ENCODE data around the gene GP1BB.

The GP1BB gene

DNA sequence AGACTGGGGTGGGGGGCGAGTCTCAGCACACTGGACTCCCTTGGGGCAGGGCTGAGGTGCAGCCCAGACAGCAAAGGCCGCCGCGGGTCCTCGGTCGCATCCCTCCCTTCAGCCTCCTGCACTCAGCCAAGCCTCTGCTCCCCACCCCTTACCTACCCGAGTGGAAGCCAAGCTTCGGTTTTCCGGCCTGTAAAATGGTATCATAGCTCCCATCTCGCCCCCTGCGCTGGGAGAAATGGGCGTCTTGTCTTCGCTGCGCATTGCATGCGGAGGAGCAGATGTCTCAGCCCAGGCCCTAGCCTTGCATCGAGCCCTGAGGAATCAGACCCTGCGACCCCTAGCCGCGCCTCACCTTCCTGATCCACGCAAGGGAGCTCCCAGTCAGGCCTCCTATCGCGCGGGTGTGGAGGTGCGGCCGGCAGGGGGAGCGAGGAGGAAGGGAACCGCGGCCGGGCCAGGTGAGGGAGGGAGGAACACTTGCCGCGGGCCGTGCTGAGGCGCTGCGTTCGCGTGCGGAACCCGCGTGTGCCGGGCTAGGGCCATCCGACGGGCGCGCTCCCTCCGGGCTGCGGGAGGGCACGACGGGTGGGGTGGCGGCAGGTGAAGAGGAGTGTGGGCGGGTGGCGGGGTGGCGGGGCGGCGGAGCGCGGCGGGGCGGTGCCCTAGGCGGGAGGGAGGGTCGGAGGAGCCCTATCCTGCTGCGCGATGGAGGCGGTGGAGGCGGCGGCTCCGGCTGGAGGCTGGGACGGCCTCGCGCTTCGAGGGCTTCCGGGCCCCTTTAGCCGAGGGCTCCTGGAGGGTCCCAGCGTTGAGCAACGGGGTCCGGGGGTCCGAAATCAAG lies 33.2 kb downstream of the GP1BB start:
- DNase-seq, result no peak

DNA sequence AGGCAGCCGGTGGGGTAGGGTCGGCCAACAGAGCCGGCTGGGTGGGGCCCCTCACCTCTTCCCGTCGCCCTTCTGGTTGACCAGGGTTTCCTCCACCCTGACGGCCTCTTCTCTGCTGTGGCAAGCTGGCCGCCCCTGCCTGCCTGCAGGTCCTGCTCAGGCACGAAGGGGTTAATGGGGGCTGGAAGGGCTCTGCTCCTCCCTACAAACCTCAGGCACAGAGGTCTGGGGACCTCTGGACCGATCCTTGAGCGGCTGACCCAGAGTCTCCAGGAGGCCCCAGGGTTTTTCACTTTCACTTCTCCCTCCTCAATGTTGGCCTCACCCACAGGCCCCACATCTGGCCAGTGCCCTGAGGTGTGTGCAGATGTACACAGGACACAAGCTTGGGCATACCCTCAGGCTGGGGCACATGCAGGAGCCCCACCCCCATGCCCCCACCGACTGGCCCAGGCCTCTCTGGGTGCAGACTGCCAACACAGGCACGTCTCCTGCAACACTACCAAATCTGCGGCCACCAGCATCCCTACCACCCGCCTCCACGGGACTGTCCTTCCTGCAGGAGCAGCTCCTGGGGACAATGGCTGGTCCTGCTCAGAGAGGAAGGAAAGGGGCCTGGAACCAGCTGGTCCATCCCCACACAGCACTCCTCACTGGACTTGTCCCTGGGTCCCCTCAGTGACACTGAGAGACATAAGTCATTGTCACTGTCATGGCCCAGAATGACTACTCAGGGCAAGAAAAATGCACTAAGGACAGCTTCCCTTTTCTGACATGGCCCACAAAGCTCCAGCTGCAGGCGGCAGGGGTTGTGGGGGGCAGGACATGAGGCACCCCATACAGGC lies 34.0 kb downstream of the GP1BB start:
- DNase-seq, result no peak

DNA sequence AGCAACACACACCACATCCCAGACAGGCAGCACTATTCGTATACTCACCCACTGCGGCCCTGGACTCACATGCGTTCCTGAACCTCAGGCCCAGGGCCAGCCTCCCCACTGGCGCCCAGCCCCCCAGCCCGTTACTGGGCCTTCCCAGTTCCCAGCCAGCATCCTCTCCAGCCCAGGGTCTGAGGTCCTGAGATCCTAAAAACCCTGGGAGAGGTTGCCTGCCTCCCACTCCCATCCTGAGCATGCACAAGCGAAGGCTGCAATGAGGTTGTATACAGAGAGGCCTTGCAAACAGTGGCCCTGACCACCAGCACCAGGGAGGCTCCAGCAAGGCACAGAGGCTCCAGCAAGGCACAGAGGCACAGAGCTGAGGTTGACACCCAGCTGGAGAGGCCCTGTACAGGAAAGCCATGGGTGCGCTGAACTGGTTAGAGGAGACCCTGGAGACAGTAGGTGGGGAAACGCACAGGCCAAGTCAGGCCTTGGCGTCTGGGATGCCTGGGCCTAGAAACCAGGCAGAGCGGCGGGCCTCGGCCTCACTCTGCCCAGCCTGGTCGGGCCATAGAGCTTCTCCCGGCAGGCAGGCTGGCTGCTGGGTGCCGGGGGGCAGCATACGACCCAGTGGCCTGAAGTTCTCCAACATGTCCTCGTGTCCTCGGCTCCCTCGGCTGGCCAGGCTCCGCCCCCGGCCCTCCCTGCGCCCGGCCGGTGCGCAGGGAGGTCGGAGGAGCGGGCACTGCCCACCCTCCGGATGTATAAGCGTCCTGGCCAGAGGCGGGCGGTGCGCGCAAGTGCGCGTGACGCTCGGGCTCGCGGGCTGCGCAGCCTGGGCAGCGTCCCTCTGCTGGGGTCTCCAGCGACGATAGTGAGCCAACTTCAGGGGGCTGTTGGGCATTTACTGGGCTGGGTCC lies 34.9 kb downstream of the GP1BB start:
- DNase-seq, result no peak

DNA sequence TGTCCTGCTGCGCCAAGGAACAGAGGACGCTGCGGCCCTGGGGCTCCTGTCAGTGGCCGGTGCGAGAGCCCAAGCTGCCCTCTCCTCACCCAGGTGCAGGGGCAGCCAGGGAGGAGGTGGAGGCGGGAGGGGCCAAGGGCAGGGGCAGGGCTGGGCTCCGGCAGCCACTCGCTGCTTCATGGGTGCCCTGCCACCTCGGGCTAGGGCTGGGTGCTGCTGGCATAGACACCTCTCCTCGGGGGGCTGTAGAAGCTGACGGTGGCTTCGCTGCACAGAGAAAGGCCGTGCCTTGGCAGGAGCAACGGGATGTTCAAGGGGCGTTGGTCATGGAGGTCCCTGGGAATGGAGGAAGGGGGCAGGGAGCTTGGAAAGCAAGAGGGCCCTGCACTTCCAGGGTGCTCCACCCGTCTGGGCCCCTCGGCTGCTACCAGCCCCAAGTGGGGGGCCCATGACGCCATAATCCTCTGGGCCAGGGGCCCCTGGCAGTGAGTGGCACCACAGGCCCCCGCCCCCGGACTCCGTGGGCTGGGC lies 35.6 kb downstream of the GP1BB start:
- no peak for DNase-seq

DNA sequence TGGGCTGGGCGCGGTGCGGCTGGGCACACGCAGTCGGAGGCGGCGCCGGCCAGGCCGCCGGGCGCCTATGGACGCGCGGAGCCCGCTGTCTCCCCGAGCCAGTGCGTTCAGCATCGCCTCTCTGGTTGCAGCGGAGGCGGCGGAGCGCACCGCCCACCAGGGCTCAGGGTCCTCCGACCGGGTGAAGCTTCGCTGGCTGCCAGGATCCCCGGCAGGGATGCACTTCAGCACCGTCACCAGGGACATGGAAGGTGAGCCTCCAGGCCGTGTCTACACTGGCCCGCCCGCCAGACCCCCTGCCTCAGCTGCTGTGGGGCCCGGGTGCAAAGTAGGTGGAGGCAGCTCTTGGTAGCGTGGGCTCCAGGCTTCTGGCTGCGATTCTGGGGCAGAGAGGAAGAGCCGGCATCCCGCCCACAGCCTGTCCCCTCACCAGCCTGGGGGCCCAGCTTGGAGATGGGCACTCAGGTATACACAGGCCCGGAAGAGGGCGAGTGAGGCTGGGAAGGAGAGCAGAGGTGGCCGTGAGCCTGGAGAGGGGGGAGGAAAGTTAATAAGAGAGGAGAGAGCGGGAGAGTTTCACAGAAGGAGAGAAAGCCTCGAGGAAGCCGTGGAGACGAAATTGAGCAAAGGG lies 36.2 kb downstream of the GP1BB start:
- DNase-seq, result no peak

DNA sequence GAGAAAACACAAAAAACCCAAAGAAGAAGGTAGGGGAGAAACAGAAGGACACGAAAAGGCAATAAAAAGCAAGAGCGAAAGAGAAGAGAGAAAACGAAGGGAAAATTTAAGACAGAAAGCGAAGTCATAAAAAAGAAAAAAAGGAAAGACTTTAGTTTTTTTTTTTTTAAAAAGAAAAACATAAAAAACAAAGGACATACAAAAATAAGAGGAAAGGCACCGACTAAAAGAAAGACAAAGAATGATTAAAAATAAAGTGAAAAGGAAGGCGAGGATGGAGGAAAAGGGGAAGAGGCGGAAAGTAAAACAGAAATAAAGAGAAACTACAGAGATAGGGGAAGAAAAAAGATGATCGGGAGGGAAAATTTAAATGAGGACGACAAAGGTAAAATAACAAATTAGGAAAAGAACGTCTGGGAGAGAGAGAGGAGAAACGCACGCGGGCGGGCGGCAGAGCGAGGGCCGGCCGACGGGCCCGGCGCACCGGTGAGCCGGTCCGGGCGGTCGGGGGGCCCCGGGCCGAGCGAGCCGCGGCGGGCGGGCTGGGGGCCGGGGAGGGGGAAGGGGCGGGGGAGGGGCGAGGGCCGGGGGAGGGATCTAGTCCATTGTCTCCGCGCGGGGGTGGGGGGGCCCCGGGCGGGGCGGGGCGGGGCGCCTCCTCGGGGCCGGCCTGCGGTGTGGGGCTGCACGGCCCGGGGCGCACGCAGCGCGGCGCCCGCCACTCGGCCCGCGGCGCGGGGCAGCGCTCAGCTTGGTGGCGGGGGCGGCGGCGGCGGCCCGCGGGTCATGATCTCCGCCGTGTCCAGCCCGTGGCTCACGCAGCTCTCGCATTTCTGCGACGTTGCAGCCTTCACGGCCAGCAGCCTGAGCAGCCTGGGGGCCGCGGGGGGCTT lies 37.0 kb downstream of the GP1BB start, which contains the start of gene TBX1:
TSS of gene TBX1 (plus strand) at position 721 of the 893 bp plus-strand sequence. CDS start at position 787, 66 bp downstream.
- no peak for DNase-seq

DNA sequence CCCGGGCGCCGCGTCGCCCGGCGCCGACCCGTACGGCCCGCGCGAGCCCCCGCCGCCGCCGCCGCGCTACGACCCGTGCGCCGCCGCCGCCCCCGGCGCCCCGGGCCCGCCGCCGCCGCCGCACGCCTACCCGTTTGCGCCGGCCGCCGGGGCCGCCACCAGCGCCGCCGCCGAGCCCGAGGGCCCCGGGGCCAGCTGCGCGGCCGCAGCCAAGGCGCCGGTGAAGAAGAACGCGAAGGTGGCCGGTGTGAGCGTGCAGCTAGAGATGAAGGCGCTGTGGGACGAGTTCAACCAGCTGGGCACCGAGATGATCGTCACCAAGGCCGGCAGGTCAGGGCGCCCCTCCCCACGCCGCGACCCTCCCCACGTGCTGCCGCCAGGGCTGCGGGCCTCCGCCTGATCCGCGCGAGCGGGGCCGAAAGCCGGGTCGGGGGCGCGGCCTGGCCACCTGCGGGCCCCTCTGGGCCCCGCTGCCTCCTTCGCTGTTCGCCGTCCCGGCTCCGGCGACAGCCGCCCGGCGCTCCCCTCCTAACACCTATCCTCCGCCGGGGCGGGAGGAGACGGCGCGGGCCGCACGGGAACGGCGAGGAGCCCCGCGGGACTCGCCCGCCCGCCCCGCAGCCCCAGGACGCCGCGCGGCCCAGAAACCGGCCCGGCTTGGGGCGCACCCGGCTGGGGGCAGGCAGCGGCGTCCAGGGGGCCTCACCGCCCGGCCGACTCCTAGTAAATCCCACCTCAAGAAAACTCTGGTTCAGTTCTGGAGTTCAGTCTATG lies 37.8 kb downstream of the GP1BB start:
- DNase-seq, result no peak

DNA sequence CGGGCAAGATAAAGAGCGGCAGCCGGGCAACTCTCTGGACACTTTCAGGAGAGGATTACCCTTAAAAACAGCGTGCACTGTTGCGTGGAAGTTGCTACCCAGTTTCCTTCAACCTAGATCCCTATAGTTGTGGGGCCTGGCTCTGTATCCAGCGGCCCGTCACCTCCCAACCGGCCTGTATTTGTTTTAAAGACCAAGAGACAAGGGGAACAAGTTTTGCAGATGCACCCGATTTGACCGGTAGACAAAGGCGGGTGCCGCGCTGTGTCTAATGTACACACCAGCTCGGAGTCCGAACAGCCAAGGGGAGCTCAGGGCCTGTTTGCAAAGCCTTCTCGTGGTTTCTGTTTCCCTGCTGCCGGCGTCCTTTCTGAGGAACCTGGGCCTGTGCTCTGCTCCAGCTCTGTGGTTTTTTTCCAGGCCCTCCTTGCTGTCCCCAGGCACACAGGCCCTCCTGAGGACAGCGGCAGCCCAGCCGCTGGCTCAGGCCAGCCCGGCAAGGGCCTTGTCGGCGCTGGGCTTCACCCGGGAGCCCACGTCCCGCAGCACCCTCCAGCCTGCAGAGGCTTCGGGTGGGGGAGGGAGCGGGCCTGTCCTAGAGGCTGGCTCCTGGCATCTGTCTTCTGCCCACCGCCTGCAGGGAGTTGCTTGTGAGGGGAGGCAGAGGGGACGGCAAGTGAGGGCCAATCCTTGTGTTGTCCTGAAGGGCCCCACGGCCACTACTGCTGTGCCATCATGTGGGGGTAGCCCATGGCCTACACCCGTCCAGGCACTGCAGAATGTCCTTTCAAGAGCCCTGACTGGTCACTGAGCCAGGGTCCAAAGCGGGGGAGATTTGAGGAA lies 38.6 kb downstream of the GP1BB start:
- DNase-seq, result no peak

DNA sequence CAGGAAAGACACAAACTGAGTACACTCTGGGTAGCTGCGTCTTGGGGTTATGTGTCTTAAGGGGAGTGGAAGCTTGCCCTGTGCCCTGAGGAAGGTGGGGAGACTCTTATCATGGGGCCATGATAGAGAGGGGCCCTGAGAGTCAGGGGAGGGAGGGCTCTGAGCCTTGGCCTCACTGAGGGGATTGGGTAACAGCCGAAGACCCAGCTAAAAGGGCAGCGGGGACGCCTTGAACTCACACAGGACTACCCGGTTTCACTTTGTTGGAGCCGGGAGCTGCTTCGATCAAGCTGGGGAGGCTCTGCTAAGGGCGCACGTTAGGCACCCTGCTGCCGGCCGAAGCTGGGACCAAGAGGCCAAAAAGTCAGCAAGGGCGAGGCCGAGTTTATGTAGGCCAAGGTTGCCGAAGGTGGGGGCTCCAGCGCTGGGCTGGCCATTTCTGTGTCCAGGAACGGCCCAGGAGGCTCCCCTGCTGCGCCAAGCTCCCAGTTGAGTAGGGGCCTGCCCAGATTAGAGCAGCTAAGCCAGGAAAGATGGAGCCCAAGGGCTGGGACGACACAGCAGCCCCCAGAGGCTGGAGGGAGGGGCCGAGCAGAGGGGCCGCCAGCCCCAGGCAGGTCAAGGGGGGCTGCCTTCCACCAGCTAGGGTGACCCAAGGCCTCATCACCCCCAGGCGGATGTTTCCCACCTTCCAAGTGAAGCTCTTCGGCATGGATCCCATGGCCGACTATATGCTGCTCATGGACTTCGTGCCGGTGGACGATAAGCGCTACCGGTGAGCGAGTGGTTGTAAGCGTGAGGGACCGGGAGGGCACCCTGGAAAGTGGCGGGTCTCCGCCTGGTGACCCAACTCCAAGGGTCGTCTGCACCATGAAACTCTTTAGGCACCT lies 39.5 kb downstream of the GP1BB start:
- no peak for DNase-seq

DNA sequence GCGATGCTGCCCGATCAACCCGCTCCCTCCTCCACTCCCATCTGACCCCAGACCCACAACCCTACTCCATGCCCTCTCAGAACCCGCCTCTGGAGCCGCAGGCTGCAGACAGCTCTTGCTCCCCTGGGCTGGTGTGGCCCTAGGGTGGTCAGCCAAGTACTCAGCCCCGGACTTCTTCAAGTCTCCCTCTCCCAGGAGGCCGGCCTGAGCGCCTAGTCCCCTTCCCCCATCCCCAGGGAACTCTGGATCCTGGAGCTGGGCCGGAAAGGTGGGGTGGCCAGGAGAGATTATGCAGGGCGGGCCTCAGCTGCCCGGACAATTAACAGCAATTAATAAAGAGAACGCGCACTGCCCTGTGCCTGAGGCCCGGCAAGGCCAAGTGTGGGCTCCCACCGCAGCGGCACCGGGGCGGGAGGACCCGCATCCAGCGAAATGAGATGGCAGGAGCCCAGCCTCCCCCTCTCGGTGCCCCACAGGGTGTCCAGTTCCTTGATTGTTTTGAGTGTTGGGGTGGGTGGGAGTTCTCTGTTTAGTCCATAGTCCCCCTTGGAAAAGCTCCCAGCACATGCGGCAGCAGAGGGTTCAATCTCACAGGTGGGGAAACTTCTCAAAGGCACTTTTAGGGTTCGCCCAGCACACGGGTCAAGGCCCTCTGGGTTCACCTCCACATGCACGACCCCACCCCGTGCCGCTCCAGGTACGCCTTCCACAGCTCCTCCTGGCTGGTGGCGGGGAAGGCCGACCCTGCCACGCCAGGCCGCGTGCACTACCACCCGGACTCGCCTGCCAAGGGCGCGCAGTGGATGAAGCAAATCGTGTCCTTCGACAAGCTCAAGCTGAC lies 40.3 kb downstream of the GP1BB start:
- DNase-seq, result no peak

DNA sequence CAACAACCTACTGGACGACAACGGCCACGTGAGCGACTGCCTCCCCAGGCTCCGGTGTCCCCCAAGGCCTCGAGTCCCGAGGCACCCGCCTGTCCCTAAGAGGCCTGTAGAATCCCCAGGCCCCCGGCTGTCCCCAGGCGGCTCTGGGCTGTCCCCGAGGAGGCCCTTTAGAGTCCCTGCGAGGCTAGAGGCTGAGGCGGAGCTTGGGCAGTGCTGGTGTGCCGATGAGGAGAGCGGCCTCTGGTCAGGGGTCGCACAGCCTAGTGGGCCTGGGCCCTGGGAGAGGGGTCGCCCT lies 40.9 kb downstream of the GP1BB start:
- no peak for DNase-seq

DNA sequence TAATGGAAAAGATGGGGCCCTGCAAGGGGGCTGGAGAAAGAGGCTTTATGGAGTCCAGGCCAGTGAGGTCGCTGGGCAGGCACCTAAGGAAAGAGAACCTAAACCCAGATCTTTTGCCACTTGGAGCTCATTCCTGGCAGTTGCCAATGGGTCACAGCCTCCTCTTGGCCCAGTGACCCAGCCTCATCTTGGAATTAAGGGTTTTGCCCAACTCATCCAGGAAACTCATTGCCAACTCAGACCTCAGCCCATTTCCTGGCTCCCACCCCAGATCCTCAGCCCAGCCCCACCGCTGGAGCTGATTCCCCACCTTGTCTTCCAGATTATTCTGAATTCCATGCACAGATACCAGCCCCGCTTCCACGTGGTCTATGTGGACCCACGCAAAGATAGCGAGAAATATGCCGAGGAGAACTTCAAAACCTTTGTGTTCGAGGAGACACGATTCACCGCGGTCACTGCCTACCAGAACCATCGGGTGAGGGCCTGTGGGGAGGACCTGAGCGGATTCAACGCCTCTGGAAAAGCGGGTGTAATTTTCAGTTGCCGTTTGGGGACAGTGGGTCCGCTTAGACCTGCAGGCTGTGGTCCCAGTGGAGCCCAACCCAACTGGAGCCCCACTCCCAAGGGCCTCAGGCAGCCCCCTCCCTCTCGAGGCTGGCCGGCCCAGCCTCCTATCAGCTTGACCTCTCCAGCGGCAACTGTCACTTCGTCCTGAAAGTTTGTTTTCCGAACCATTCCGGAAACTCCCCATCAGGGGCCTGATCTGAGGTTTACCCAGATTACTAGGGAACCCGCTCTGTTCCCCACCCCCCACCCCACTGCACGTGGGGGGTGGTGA lies 41.5 kb downstream of the GP1BB start:
- no peak for DNase-seq

DNA sequence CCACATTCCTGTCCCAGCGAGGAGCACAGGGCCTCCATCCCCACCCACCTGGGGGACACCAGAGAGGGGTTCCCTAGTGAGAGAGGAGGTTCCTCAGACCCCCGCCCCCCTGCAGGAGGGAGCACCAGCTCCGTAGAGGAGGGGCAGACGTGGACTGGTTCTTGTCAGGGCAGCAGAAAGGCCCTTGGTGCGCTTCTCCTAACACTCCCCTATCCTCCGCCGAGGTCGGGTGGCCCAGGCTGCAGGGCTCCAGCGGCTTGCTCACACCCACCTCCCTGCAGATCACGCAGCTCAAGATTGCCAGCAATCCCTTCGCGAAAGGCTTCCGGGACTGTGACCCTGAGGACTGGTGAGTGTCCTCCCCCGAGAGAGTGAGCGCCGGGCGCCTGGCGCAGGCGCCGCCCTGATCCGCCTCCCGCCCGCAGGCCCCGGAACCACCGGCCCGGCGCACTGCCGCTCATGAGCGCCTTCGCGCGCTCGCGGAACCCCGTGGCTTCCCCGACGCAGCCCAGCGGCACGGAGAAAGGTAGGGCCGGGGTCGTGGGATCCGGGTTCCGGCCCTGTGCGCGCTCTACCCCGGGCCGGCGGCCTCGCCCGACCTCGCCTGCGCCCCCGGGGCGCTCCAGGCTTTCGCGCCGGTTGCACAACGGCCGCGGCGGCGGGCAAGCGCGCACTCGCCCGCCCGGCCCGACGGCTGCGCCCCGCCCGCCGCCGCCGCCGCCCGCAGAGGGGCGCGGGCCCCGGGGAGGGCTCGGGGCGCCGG lies 42.3 kb downstream of the GP1BB start:
- DNase-seq, result no peak

DNA sequence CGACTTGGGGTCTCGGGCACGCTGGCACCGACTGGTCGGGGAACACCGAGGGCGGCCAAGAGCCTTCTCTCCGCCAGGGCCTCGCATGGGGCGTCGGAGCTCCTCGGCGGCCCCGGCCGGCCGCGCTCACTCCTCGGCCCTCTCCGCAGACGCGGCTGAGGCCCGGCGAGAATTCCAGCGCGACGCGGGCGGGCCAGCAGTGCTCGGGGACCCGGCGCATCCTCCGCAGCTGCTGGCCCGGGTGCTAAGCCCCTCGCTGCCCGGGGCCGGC lies 42.8 kb downstream of the GP1BB start:
- DNase-seq, result no peak

DNA sequence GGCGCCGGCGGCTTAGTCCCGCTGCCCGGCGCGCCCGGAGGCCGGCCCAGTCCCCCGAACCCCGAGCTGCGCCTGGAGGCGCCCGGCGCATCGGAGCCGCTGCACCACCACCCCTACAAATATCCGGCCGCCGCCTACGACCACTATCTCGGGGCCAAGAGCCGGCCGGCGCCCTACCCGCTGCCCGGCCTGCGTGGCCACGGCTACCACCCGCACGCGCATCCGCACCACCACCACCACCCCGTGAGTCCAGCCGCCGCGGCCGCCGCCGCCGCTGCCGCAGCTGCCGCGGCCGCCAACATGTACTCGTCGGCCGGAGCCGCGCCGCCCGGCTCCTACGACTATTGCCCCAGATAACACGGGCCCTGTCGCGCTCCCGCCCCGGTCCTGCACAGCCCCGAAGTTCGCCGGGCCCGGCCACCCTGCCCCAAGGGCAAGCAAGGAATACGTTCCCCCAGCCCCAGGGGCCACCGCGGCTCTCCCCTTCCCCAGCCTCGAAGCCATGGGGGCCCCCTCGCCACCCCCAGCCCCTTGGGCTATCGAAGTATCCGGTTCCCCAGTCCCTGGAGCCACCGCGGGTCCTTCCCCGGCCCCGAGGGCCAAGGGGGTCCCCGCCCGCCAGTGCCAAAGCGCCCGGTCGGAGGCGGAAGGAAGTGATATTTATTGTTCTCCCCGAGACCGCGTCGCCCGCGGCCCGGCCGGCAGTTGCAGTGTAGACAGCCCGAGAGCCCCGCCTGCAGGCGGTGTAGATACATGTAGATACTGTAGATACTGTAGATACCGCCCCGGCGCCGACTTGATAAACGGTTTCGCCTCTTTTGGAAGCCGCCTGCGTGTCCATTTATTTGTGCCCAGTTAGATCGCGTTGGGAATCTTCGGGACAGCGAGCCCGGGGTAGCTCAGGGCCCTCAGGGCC lies 43.4 kb downstream of the GP1BB start:
- DNase-seq, result no peak
